HCT116 (cell line): ENCODE data around the gene SPINK14. TPM values are rescaled to one million over a fixed set of nuclear protein-coding genes. Genes with fewer than 3 reads are reported as not detected.

ENCODE experiments used
- ATAC-seq: fragments of 200-7000 bp; cut with Tn5 transposase; 2 replicates; pipeline ENCODE4 v1.9.1; 2020; ENCODE audit warnings: mild to moderate bottlenecking, moderate library complexity
- BruUV-seq: library from RNA; stranded (reverse); fragments of 400-500 nt; replicated peaks from 2 replicates; lab custom pipeline; 2021; lab: Mats Ljungman, UMichigan
- CTCF ChIA-PET: fragments of 300-600 bp; sonication (Branson Sonifier 250); formaldehyde crosslinking; loops from one replicate; lab custom pipeline; 2021; ENCODE audit warnings: antibody characterized with exemption; lab: Charles Lee
- POLR2A ChIA-PET: fragments of 300-600, 350-600 bp; sonication (Branson Sonifier 250); formaldehyde crosslinking; loops from one replicate; lab custom pipeline; 2021; ENCODE audit warnings: antibody characterized with exemption; lab: Charles Lee
- RAD21 ChIA-PET, 2 experiments: fragments of 300-600 bp; sonication (Branson Sonifier 250); formaldehyde crosslinking; loops; one replicate each; lab custom pipeline; 2023; ENCODE audit warnings: low total read pairs in 2 of 2; ENCODE audit not compliant: uncharacterized antibody in 2 of 2, unreplicated experiment in 2 of 2, low non-redundant PET in 1 of 2; lab: Charles Lee
- DNase-seq: peaks from one replicate; pipeline ENCODE4 v3.0.0-alpha.2; 2010; ENCODE audit warnings: low read depth, low spot score
- H2AFZ ChIP-seq: fragments of 200-600 bp; shearing (Covaris generic), sonication (generic); 2 replicates; pipeline ENCODE4 v1.6.1; 2017; ENCODE audit warnings: low read depth, mixed run types, mixed read lengths, antibody characterized with exemption, low read length; ENCODE audit not compliant: poor library complexity, severe bottlenecking
- H3K27ac ChIP-seq: 2 replicates; pipeline ENCODE4 v1.5.1; 2012; ENCODE audit warnings: low read depth, low read length
- H3K27me3 ChIP-seq: fragments of 200-600 bp; sonication (generic); 2 replicates; pipeline ENCODE4 v1.6.1; 2016; ENCODE audit warnings: mixed run types, low read length, mixed read lengths; ENCODE audit not compliant: insufficient read depth
- H3K36me3 ChIP-seq, 2 experiments: fragments of 200-500 bp in 1 of 2; fragments of 200-600 bp in 1 of 2; sonication (Bioruptor generic) in 1 of 2; sonication (generic) in 1 of 2; 2 replicates each; pipeline versions ENCODE4 v1.5.1 to v1.6.1; 2014 to 2016; ENCODE audit warnings: low read length in 2 of 2, inconsistent platforms in 1 of 2, mixed read lengths in 1 of 2, mixed run types in 1 of 2; ENCODE audit not compliant: insufficient read depth in 2 of 2, control insufficient read depth in 1 of 2
- H3K4me1 ChIP-seq, 2 experiments: fragments of 200-600 bp in 1 of 2; sonication (generic) in 1 of 2; 2 replicates each; pipeline versions ENCODE4 v1.5.1 to v1.6.1; 2012 to 2017; ENCODE audit warnings: low read length in 2 of 2, inconsistent platforms in 1 of 2, mild to moderate bottlenecking in 1 of 2, mixed read lengths in 1 of 2, mixed run types in 1 of 2, moderate library complexity in 1 of 2; ENCODE audit not compliant: insufficient read depth in 2 of 2, control insufficient read depth in 1 of 2
- H3K4me2 ChIP-seq: fragments of 200-600 bp; sonication (generic); 2 replicates; pipeline ENCODE4 v1.6.1; 2017; ENCODE audit warnings: mixed run types, low read length, mixed read lengths
- H3K4me3 ChIP-seq, 2 experiments: fragments of 200-600 bp in 1 of 2; sonication (generic) in 1 of 2; replicated peaks in 1 of 2; 2 replicates each; pipeline ENCODE4 v1.5.1; 2011 to 2016; ENCODE audit warnings: low read length in 2 of 2, control low read depth in 1 of 2, low read depth in 1 of 2, mild to moderate bottlenecking in 1 of 2, mixed read lengths in 1 of 2, mixed run types in 1 of 2
- H3K79me2 ChIP-seq: fragments of 200-600 bp; sonication (generic); 2 replicates; pipeline ENCODE4 v1.6.1; 2017; ENCODE audit warnings: mild to moderate bottlenecking, mixed run types, low read length, moderate library complexity, mixed read lengths; ENCODE audit not compliant: insufficient read depth
- H3K9ac ChIP-seq: fragments of 200-600 bp; sonication (generic); 2 replicates; pipeline ENCODE4 v1.6.1; 2016; ENCODE audit warnings: low read length, mixed read lengths
- H3K9me2 ChIP-seq: fragments of 200-600 bp; sonication (generic), shearing (Covaris generic); 2 replicates; pipeline ENCODE4 v1.6.1; 2017; ENCODE audit warnings: mixed run types, mild to moderate bottlenecking, moderate library complexity; ENCODE audit not compliant: insufficient read depth
- H3K9me3 ChIP-seq, 2 experiments: fragments of 200-500 bp in 1 of 2; fragments of 200-600 bp in 1 of 2; sonication (Bioruptor generic) in 1 of 2; sonication (generic) in 1 of 2; 2 replicates each; pipeline ENCODE4 v1.6.1; 2014 to 2017; ENCODE audit warnings: low read length in 2 of 2, mixed read lengths in 2 of 2, inconsistent platforms in 1 of 2, low read depth in 1 of 2, mild to moderate bottlenecking in 1 of 2, mixed run types in 1 of 2, moderate library complexity in 1 of 2; ENCODE audit not compliant: control insufficient read depth in 1 of 2, insufficient read depth in 1 of 2
- H4K20me1 ChIP-seq: fragments of 200-600 bp; sonication (generic), shearing (Covaris generic); 2 replicates; pipeline ENCODE4 v1.6.1; 2017; ENCODE audit warnings: mixed run types, mild to moderate bottlenecking, moderate library complexity; ENCODE audit not compliant: insufficient read depth
- CBX3 ChIP-seq: IDR thresholded peaks from 2 replicates; pipeline ENCODE4 v1.6.1; 2012; ENCODE audit warnings: low read depth
- FOSL1 ChIP-seq: IDR thresholded peaks from 2 replicates; pipeline ENCODE4 v1.6.1; 2012; ENCODE audit warnings: low read depth
- POLR2A ChIP-seq: IDR thresholded peaks from 2 replicates; pipeline ENCODE4 v1.7.0; 2011; ENCODE audit warnings: borderline replicate concordance; ENCODE audit not compliant: insufficient read depth, insufficient read length; ENCODE audit errors: extremely low read depth
- SIN3A ChIP-seq: IDR thresholded peaks from 2 replicates; pipeline ENCODE4 v1.6.1; 2012; ENCODE audit warnings: low read depth
- TCF7L2 ChIP-seq: IDR thresholded peaks from 2 replicates; pipeline ENCODE4 v1.7.0; 2011; ENCODE audit warnings: borderline replicate concordance, inconsistent platforms; ENCODE audit not compliant: insufficient read depth, insufficient read length; ENCODE audit errors: extremely low read depth
- intact Hi-C: fragments of 100-400 bp; cut with micrococcal nuclease; formaldehyde crosslinking; loops from 2 replicates; pipeline ENCODE4 v1.10.0; 2022
- total RNA-seq: library from RNA; stranded (reverse); gene quantifications from one replicate; pipeline ENCODE4 v1.2.1, GENCODE V29; 2021; ENCODE audit not compliant: unreplicated experiment
- TF ChIP-seq, protein P1 (sequence below): IDR thresholded peaks from 2 replicates; pipeline ENCODE4 v1.6.1; 2012; ENCODE audit warnings: low read depth
- TF ChIP-seq, protein P2 (sequence below): IDR thresholded peaks from 2 replicates; pipeline ENCODE4 v1.6.1; 2011; ENCODE audit warnings: mild to moderate bottlenecking, low read length, moderate library complexity; ENCODE audit not compliant: insufficient replicate concordance; ENCODE audit errors: extremely low read depth

SPINK14 gene
- total RNA-seq, 1 experiment from 2014 or later, result not detected

DNA sequence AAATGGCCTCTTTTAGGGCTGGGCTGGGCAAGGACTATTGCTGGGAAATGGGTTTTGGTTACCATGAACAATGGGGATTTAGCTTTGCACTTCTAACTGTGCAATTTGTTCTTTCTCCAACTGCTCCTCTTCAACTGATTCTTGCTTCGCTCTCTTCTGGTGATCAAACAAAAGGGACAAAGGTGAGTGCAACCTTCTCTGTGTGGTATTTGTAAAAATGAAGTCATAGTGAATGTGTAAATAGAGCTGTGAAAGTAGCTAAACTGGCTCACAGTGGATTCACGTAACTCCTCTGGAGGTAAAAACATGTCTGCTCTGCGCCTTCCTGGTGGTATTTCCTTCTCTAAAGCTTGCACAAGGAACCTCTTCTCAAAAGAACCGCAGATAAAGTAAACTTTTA is 20.9 kb upstream of the SPINK14 start:
- CTCF ChIA-PET, result no interaction called here

More for the DNA sequence above, 20.9 kb upstream of the SPINK14 start:
- DNase-seq, result no peak
- BruUV-seq, result no TSS peak
- POLR2A ChIA-PET, result no interaction called here
- H3K9ac ChIP-seq, result no peak overlapping the region
- ATAC-seq, result no peak
- no peaks in the 10 kb centered on the region for H4K20me1 ChIP-seq
- H3K4me1 ChIP-seq, result no peaks in the 10 kb centered on the region
- no peak for TF ChIP-seq SIN3A
- TF ChIP-seq POLR2A, result no peak
- TF ChIP-seq, protein P1, sequence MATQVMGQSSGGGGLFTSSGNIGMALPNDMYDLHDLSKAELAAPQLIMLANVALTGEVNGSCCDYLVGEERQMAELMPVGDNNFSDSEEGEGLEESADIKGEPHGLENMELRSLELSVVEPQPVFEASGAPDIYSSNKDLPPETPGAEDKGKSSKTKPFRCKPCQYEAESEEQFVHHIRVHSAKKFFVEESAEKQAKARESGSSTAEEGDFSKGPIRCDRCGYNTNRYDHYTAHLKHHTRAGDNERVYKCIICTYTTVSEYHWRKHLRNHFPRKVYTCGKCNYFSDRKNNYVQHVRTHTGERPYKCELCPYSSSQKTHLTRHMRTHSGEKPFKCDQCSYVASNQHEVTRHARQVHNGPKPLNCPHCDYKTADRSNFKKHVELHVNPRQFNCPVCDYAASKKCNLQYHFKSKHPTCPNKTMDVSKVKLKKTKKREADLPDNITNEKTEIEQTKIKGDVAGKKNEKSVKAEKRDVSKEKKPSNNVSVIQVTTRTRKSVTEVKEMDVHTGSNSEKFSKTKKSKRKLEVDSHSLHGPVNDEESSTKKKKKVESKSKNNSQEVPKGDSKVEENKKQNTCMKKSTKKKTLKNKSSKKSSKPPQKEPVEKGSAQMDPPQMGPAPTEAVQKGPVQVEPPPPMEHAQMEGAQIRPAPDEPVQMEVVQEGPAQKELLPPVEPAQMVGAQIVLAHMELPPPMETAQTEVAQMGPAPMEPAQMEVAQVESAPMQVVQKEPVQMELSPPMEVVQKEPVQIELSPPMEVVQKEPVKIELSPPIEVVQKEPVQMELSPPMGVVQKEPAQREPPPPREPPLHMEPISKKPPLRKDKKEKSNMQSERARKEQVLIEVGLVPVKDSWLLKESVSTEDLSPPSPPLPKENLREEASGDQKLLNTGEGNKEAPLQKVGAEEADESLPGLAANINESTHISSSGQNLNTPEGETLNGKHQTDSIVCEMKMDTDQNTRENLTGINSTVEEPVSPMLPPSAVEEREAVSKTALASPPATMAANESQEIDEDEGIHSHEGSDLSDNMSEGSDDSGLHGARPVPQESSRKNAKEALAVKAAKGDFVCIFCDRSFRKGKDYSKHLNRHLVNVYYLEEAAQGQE, result no peak
- TF ChIP-seq FOSL1, result no peak
- TF ChIP-seq, protein P2, sequence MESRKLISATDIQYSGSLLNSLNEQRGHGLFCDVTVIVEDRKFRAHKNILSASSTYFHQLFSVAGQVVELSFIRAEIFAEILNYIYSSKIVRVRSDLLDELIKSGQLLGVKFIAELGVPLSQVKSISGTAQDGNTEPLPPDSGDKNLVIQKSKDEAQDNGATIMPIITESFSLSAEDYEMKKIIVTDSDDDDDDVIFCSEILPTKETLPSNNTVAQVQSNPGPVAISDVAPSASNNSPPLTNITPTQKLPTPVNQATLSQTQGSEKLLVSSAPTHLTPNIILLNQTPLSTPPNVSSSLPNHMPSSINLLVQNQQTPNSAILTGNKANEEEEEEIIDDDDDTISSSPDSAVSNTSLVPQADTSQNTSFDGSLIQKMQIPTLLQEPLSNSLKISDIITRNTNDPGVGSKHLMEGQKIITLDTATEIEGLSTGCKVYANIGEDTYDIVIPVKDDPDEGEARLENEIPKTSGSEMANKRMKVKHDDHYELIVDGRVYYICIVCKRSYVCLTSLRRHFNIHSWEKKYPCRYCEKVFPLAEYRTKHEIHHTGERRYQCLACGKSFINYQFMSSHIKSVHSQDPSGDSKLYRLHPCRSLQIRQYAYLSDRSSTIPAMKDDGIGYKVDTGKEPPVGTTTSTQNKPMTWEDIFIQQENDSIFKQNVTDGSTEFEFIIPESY, result no peak
- TF ChIP-seq TCF7L2, result no peak
- TF ChIP-seq CBX3, result no peak
- H3K4me2 ChIP-seq, result no peak overlapping the region
- H3K9me2 ChIP-seq, result no peaks in the 10 kb centered on the region
- H3K27ac ChIP-seq, result no peak overlapping the region
- H2AFZ ChIP-seq, result no peak overlapping the region
- H3K4me3 ChIP-seq, result no peak overlapping the region
- H3K36me3 ChIP-seq, result no peaks in the 10 kb centered on the region
- RAD21 ChIA-PET, result no interaction called here
- H3K9me3 ChIP-seq, result no peaks in the 10 kb centered on the region
- H3K79me2 ChIP-seq, result no peaks in the 10 kb centered on the region
- intact Hi-C loops, result no loop called here
- H3K27me3 ChIP-seq, result no peaks in the 10 kb centered on the region
